Endothelial cell (in vitro differentiated cells): ENCODE measurements around the gene AP3B1. TPM values are rescaled to one million over a fixed set of nuclear protein-coding genes. Genes with fewer than 3 reads are reported as not detected.
"Not testable (repeated sequence)": the region's sequence is repeated elsewhere in the genome, so short reads cannot be mapped to it uniquely, and the experiment has no call there.

ENCODE experiments used
- DNase-seq: peaks from one replicate; pipeline ENCODE4 v3.0.0; 2021; ENCODE audit warnings: low spot score
- H3K27ac Mint-ChIP-seq: one replicate; pipeline ENCODE4 v1.8.0; 2021; ENCODE audit warnings: mixed read lengths, inconsistent platforms; ENCODE audit not compliant: unreplicated experiment
- H3K27me3 Mint-ChIP-seq: one replicate; pipeline ENCODE4 v1.8.0; 2021; ENCODE audit warnings: mild to moderate bottlenecking, moderate library complexity, mixed read lengths, inconsistent platforms; ENCODE audit not compliant: unreplicated experiment
- H3K36me3 Mint-ChIP-seq: one replicate; pipeline ENCODE4 v1.8.0; 2021; ENCODE audit warnings: mild to moderate bottlenecking, low read depth, mixed read lengths, inconsistent platforms; ENCODE audit not compliant: unreplicated experiment
- H3K4me1 Mint-ChIP-seq: one replicate; pipeline ENCODE4 v1.8.0; 2021; ENCODE audit warnings: mild to moderate bottlenecking, mixed read lengths, inconsistent platforms; ENCODE audit not compliant: unreplicated experiment
- H3K4me3 Mint-ChIP-seq: one replicate; pipeline ENCODE4 v1.8.0; 2021; ENCODE audit warnings: mild to moderate bottlenecking, mixed read lengths, inconsistent platforms; ENCODE audit not compliant: unreplicated experiment
- H3K9me3 Mint-ChIP-seq: one replicate; pipeline ENCODE4 v1.8.0; 2021; ENCODE audit warnings: mixed read lengths, inconsistent platforms; ENCODE audit not compliant: unreplicated experiment
- CTCF ChIP-seq: fragments of 200-600 bp; sonication (generic); IDR thresholded peaks from one replicate; pipeline ENCODE4 v1.5.0; 2021; ENCODE audit warnings: antibody characterized with exemption; ENCODE audit not compliant: unreplicated experiment
- total RNA-seq: library from RNA; stranded (reverse); fragmentation: NEBNext Ultra II Directional; extraction: Animal tissue kit (Norgen Biotek cat#: 25700); gene quantifications from one replicate; pipeline ENCODE4 v1.2.1, GENCODE V29; 2021; ENCODE audit not compliant: unreplicated experiment

The AP3B1 gene
- total RNA-seq, 1 donor from 2014 or later = 60.9 TPM

GRCh38 chr5:78190402-78190801 lies 104.1 kb downstream of the AP3B1 start:
- Mint-ChIP-seq H3K27ac (no peak overlapping the region), H3K36me3 (peaks cover 8% of the 10 kb centered on the region), H3K4me1 (peaks cover 6% of the 10 kb centered on the region), H3K9me3 (no peaks in the 10 kb centered on the region), H3K4me3 (no peak overlapping the region), H3K27me3 (peaks cover 2% of the 10 kb centered on the region)
- no peak for DNase-seq
- no peak for TF ChIP-seq CTCF

GRCh38 chr5:78188681-78189080 lies 105.8 kb downstream of the AP3B1 start:
- H3K4me1 Mint-ChIP-seq = peaks cover 15% of the 10 kb centered on the region
- H3K36me3 Mint-ChIP-seq, DNase-seq: not testable (repeated sequence)

GRCh38 chr5:78187172-78187571 lies 107.3 kb downstream of the AP3B1 start:
- no peak overlapping the region for H3K4me3 Mint-ChIP-seq
- H3K4me1 Mint-ChIP-seq = peaks cover 15% of the 10 kb centered on the region
- H3K9me3 Mint-ChIP-seq = no peaks in the 10 kb centered on the region
- H3K36me3 Mint-ChIP-seq = peaks cover 8% of the 10 kb centered on the region
- DNase-seq = no peak
- H3K27me3 Mint-ChIP-seq = peaks cover 5% of the 10 kb centered on the region
- no peak for TF ChIP-seq CTCF
- H3K27ac Mint-ChIP-seq = no peak overlapping the region

More at GRCh38 chr5:78188681-78189080, 105.8 kb downstream of the AP3B1 start:
- not testable (repeated sequence) for H3K27me3 Mint-ChIP-seq, H3K27ac Mint-ChIP-seq, H3K9me3 Mint-ChIP-seq
- H3K4me3 Mint-ChIP-seq = peak overlapping the region; percentile 37

- no peak for DNase-seq
- H3K4me1 Mint-ChIP-seq = peaks cover 8% of the 10 kb centered on the region
- no peak for TF ChIP-seq CTCF
- no peaks in the 10 kb centered on the region for H3K9me3 Mint-ChIP-seq
- peak overlapping the region; percentile 65 for H3K4me3 Mint-ChIP-seq
- peaks cover 3% of the 10 kb centered on the region for H3K27me3 Mint-ChIP-seq
- no peaks in the 10 kb centered on the region for H3K36me3 Mint-ChIP-seq
- no peak overlapping the region for H3K27ac Mint-ChIP-seq
These were observed 111.7 kb downstream of the AP3B1 start for GRCh38 chr5:78182838-78183237.

GRCh38 chr5:78178356-78178755 lies 116.1 kb downstream of the AP3B1 start:
- Mint-ChIP-seq H3K9me3 (no peaks in the 10 kb centered on the region), H3K36me3 (peaks cover 21% of the 10 kb centered on the region), H3K27ac (no peak overlapping the region), H3K4me3 (no peak overlapping the region), H3K4me1 (no peaks in the 10 kb centered on the region), H3K27me3 (peaks cover 1% of the 10 kb centered on the region)
- TF ChIP-seq CTCF = no peak
- no peak for DNase-seq

GRCh38 chr5:78170335-78170734 lies 124.2 kb downstream of the AP3B1 start:
- not testable (repeated sequence) for H3K9me3 Mint-ChIP-seq, H3K4me3 Mint-ChIP-seq, H3K27ac Mint-ChIP-seq, DNase-seq, H3K27me3 Mint-ChIP-seq, H3K4me1 Mint-ChIP-seq
- peaks cover 63% of the 10 kb centered on the region for H3K36me3 Mint-ChIP-seq
